H9 (cell line): ENCODE results near the gene DNAJC15. TPM values are rescaled to one million over a fixed set of nuclear protein-coding genes. Genes with fewer than 3 reads are reported as not detected.

Source experiments
- DNase-seq: peaks from one replicate; pipeline ENCODE4 v3.0.0-alpha.2; 2017
- H2AFZ ChIP-seq: one replicate; pipeline ENCODE4 v1.6.1; 2013; ENCODE audit warnings: mild to moderate bottlenecking, low read length, control low read depth, moderate library complexity
- H2AK5ac ChIP-seq: 2 replicates; pipeline ENCODE4 v1.6.1; 2013; ENCODE audit warnings: low read length, control low read depth, mixed read lengths; ENCODE audit not compliant: insufficient read length
- H2BK120ac ChIP-seq: one replicate; pipeline ENCODE4 v1.6.1; 2013; ENCODE audit warnings: low read depth, mild to moderate bottlenecking, low read length, control low read depth, inconsistent platforms; ENCODE audit not compliant: poor library complexity, severe bottlenecking
- H2BK12ac ChIP-seq: 2 replicates; pipeline ENCODE4 v1.6.1; 2013; ENCODE audit warnings: low read length, control low read depth, mixed read lengths, low read depth; ENCODE audit not compliant: insufficient read length
- H2BK15ac ChIP-seq: 2 replicates; pipeline ENCODE4 v1.6.1; 2013; ENCODE audit warnings: low read depth, low read length, control low read depth
- H2BK20ac ChIP-seq: one replicate; pipeline ENCODE4 v1.6.1; 2013; ENCODE audit warnings: low read depth, mild to moderate bottlenecking, low read length, control low read depth, inconsistent platforms; ENCODE audit not compliant: poor library complexity, severe bottlenecking
- H2BK5ac ChIP-seq: 2 replicates; pipeline ENCODE4 v1.6.1; 2013; ENCODE audit warnings: low read length, control low read depth, mixed read lengths; ENCODE audit not compliant: insufficient read length
- H3K14ac ChIP-seq: 2 replicates; pipeline ENCODE4 v1.6.1; 2013; ENCODE audit warnings: low read length, control low read depth; ENCODE audit not compliant: insufficient read depth
- H3K18ac ChIP-seq: 2 replicates; pipeline ENCODE4 v1.6.1; 2013; ENCODE audit warnings: low read depth, mild to moderate bottlenecking, mixed read lengths, low read length, control low read depth; ENCODE audit not compliant: insufficient read length
- H3K23ac ChIP-seq: 2 replicates; pipeline ENCODE4 v1.6.1; 2013; ENCODE audit warnings: low read length, control low read depth, mixed read lengths, low read depth; ENCODE audit not compliant: insufficient read length
- H3K23me2 ChIP-seq: 2 replicates; pipeline ENCODE4 v1.6.1; 2013; ENCODE audit warnings: low read depth, mild to moderate bottlenecking, mixed read lengths, low read length, control low read depth; ENCODE audit not compliant: insufficient read length, poor library complexity, severe bottlenecking
- H3K27ac ChIP-seq: 2 replicates; pipeline ENCODE4 v1.5.1; 2013; ENCODE audit warnings: low read length, control low read depth, mixed read lengths, low read depth; ENCODE audit not compliant: insufficient read length
- H3K27me3 ChIP-seq: 2 replicates; pipeline ENCODE4 v1.6.1; 2013; ENCODE audit warnings: low read length, control low read depth, inconsistent platforms; ENCODE audit not compliant: insufficient read depth
- H3K4ac ChIP-seq: 2 replicates; pipeline ENCODE4 v1.6.1; 2013; ENCODE audit warnings: low read depth, mild to moderate bottlenecking, control low read depth, inconsistent platforms, low read length, moderate library complexity
- H3K4me1 ChIP-seq: 2 replicates; pipeline ENCODE4 v1.6.1; 2013; ENCODE audit warnings: low read length, control low read depth, inconsistent platforms; ENCODE audit not compliant: insufficient read depth
- H3K4me2 ChIP-seq: 2 replicates; pipeline ENCODE4 v1.6.1; 2013; ENCODE audit warnings: low read length, control low read depth, mixed read lengths; ENCODE audit not compliant: insufficient read length, insufficient read depth
- H3K56ac ChIP-seq: 2 replicates; pipeline ENCODE4 v1.6.1; 2013; ENCODE audit warnings: low read depth, mild to moderate bottlenecking, mixed read lengths, low read length, control low read depth; ENCODE audit not compliant: insufficient read length
- H3K79me1 ChIP-seq: 2 replicates; pipeline ENCODE4 v1.6.1; 2013; ENCODE audit warnings: low read depth, mild to moderate bottlenecking, moderate library complexity, low read length, control low read depth, inconsistent platforms; ENCODE audit not compliant: insufficient read depth, poor library complexity, severe bottlenecking
- H3K79me2 ChIP-seq: 2 replicates; pipeline ENCODE4 v1.6.1; 2013; ENCODE audit warnings: low read length, control low read depth, inconsistent platforms; ENCODE audit not compliant: insufficient read depth
- H3K9ac ChIP-seq: 2 replicates; pipeline ENCODE4 v1.6.1; 2013; ENCODE audit warnings: low read length, control low read depth, mixed read lengths; ENCODE audit not compliant: insufficient read length; ENCODE audit errors: extremely low read depth
- H3K9me3 ChIP-seq: one replicate; pipeline ENCODE4 v1.6.1; 2013; ENCODE audit warnings: low read depth, low read length, inconsistent platforms; ENCODE audit not compliant: control insufficient read depth
- H3T11ph ChIP-seq: one replicate; pipeline ENCODE4 v1.6.1; 2013; ENCODE audit warnings: mild to moderate bottlenecking, low read length, control low read depth, inconsistent platforms
- H4K20me1 ChIP-seq: one replicate; pipeline ENCODE4 v1.6.1; 2013; ENCODE audit not compliant: control insufficient read depth, insufficient read length, insufficient read depth
- H4K5ac ChIP-seq: 2 replicates; pipeline ENCODE4 v1.6.1; 2013; ENCODE audit warnings: low read depth, mild to moderate bottlenecking, mixed read lengths, low read length, control low read depth; ENCODE audit not compliant: insufficient read length
- H4K8ac ChIP-seq: replicated peaks from 2 replicates; pipeline ENCODE4 v1.6.1; 2013; ENCODE audit warnings: low read length, control low read depth, mixed read lengths, low read depth; ENCODE audit not compliant: insufficient read length
- H4K91ac ChIP-seq: 2 replicates; pipeline ENCODE4 v1.6.1; 2013; ENCODE audit warnings: low read depth, mild to moderate bottlenecking, moderate library complexity, mixed read lengths, low read length, control low read depth; ENCODE audit not compliant: insufficient read length
- H3K27ac Mint-ChIP-seq, 3 experiments: 2 replicates in 2 of 3; 3 replicates in 1 of 3; pipeline ENCODE4 v1.8.0; 2020 to 2021; ENCODE audit warnings: mixed read lengths in 3 of 3, mild to moderate bottlenecking in 1 of 3, moderate library complexity in 1 of 3
- H3K27me3 Mint-ChIP-seq: 2 replicates; pipeline ENCODE4 v1.8.0; 2021; ENCODE audit warnings: low read depth, mild to moderate bottlenecking, moderate library complexity, mixed read lengths
- H3K36me3 Mint-ChIP-seq, 3 experiments: 2 replicates in 2 of 3; 3 replicates in 1 of 3; pipeline ENCODE4 v1.8.0; 2020 to 2021; ENCODE audit warnings: low read depth in 3 of 3, mixed read lengths in 3 of 3; ENCODE audit not compliant: insufficient read depth in 1 of 3
- H3K4me1 Mint-ChIP-seq, 2 experiments: 2 replicates each; pipeline ENCODE4 v1.8.0; 2020; ENCODE audit warnings: mixed read lengths in 2 of 2
- H3K4me3 Mint-ChIP-seq, 2 experiments: 2 replicates in 1 of 2; 3 replicates in 1 of 2; pipeline ENCODE4 v1.8.0; 2020 to 2021; ENCODE audit warnings: mild to moderate bottlenecking in 2 of 2, mixed read lengths in 2 of 2, moderate library complexity in 1 of 2
- H3K9me3 Mint-ChIP-seq, 2 experiments: 2 replicates in 1 of 2; 3 replicates in 1 of 2; pipeline ENCODE4 v1.8.0; 2020; ENCODE audit warnings: mild to moderate bottlenecking in 2 of 2, mixed read lengths in 2 of 2, moderate library complexity in 1 of 2
- CTCF ChIP-seq: fragments of 200-600 bp; sonication (generic); conservative IDR thresholded peaks from 3 replicates; pipeline ENCODE4 v1.8.0; 2021; ENCODE audit warnings: antibody characterized with exemption, mild to moderate bottlenecking
- WGBS: extraction: QIAGEN DNeasy Blood & Tissue Kit; methylation state at CpG from one replicate; pipeline ENCODE4 v1.1.7; 2013; ENCODE audit warnings: missing lambda C conversion rate, low lambda C conversion rate, mixed read lengths; ENCODE audit not compliant: insufficient read length; ENCODE audit errors: extremely low coverage; 5-methylcytosine and 5-hydroxymethylcytosine counted together
- total RNA-seq: library from RNA; stranded (reverse); gene quantifications from 2 replicates; pipeline ENCODE4 v1.2.1, GENCODE V29; 2021

The DNAJC15 gene
- total RNA-seq, 1 experiment from 2014 or later, result 13.4 TPM

- Histone ChIP-seq H3K4me1 (no peaks in the 10 kb centered on the region), H3K14ac (no peak overlapping the region), H2AFZ (no peak overlapping the region), H3K23ac (no peak overlapping the region), H3T11ph (no peak overlapping the region), H3K79me1 (no peaks in the 10 kb centered on the region), H4K8ac (no peak overlapping the region), H4K20me1 (no peaks in the 10 kb centered on the region), H3K56ac (no peak overlapping the region), H4K91ac (no peak overlapping the region), H3K18ac (no peak overlapping the region), H3K4ac (no peak overlapping the region), H3K4me2 (no peak overlapping the region), H3K9me3 (no peaks in the 10 kb centered on the region), H2AK5ac (no peak overlapping the region), H2BK12ac (no peak overlapping the region), H3K23me2 (no peaks in the 10 kb centered on the region), H3K27me3 (no peaks in the 10 kb centered on the region), H2BK5ac (no peak overlapping the region), H2BK120ac (no peak overlapping the region), H3K9ac (no peak overlapping the region), H2BK15ac (no peak overlapping the region), H4K5ac (no peak overlapping the region), H2BK20ac (no peak overlapping the region), H3K27ac (no peak overlapping the region), H3K79me2 (no peaks in the 10 kb centered on the region)
- Mint-ChIP-seq H3K36me3 (no peaks in the 10 kb centered on the region; a peak in 1 of 7 replicates), H3K4me3 (no peak overlapping the region), H3K27ac (no peak overlapping the region), H3K27me3 (no peaks in the 10 kb centered on the region), H3K9me3 (no peaks in the 10 kb centered on the region), H3K4me1 (peaks cover 0 to 3% of the 10 kb centered on the region in 2 experiments; a peak in 1 of 4 replicates)
- DNase-seq, result no peak
- WGBS, result no CpG with 5 or more reads among the region's 3 CpGs
- TF ChIP-seq CTCF, result no peak
These were observed 91.8 kb downstream of the DNAJC15 start for GRCh38 chr13:43115141-43115540.
